Mammary epithelial cell (primary cell): Measurements from ENCODE around the gene MATR3.

Experiments used
- EZH2 ChIP-seq: IDR thresholded peaks from 2 replicates; pipeline ENCODE4 v1.6.1; 2012; ENCODE audit warnings: low read length, inconsistent platforms, borderline replicate concordance
- TF ChIP-seq, protein P1 (sequence below), 2 donors: IDR thresholded peaks in 1 of 2; conservative IDR thresholded peaks in 1 of 2; 2 replicates each; pipeline ENCODE4 v1.5.1; 2011 to 2012; ENCODE audit warnings: inconsistent platforms in 2 of 2, low read length in 2 of 2, mild to moderate bottlenecking in 2 of 2, control low read depth in 1 of 2, low read depth in 1 of 2; ENCODE audit not compliant: insufficient read depth in 1 of 2; ENCODE audit errors: extremely low read depth in 1 of 2

DNA sequence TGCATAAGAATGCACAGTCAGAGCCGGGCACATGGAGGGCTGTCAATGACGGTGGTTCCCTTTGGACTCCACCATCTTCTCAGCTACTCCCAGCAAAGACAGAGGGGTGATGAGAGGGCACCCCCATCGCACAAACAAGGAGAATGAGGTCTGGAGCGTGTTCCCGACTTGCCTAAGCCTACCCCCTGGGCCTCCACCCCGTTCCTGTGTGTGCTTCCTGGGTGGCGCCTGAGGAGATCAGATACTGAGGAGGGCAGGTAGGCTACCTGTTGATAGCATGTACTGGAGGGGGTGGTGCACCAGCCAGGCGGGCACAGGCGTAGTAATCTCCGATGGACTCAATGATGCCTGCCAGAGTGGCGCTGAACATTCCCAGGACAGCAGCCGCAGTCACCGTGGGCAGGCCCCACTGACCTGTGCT, 85.4 kb downstream of the MATR3 start:
- TF ChIP-seq, protein P1, sequence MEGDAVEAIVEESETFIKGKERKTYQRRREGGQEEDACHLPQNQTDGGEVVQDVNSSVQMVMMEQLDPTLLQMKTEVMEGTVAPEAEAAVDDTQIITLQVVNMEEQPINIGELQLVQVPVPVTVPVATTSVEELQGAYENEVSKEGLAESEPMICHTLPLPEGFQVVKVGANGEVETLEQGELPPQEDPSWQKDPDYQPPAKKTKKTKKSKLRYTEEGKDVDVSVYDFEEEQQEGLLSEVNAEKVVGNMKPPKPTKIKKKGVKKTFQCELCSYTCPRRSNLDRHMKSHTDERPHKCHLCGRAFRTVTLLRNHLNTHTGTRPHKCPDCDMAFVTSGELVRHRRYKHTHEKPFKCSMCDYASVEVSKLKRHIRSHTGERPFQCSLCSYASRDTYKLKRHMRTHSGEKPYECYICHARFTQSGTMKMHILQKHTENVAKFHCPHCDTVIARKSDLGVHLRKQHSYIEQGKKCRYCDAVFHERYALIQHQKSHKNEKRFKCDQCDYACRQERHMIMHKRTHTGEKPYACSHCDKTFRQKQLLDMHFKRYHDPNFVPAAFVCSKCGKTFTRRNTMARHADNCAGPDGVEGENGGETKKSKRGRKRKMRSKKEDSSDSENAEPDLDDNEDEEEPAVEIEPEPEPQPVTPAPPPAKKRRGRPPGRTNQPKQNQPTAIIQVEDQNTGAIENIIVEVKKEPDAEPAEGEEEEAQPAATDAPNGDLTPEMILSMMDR (conservative IDR thresholded peaks at IDR 0.05 in 1 of 2, IDR thresholded peaks at IDR 0.05 in 1 of 2; ENCODE audit: extremely low read depth in 1 of 2, insufficient read depth in 1 of 2, low read depth in 1 of 2, low read length in 2 of 2): no peak
- TF ChIP-seq EZH2: no peak
